ENCODE results near the gene PAX5. TPM values are rescaled to one million over a fixed set of nuclear protein-coding genes. Genes with fewer than 3 reads are reported as not detected.

The PAX5 gene
- polyA plus RNA-seq, 5 donors, result 0.12 to 0.31 (median 0.15) TPM

GRCh38 chr9:36815566-36816348 is 218.3 kb downstream of the PAX5 start:
- DNase-seq, result no peak

GRCh38 chr9:36815023-36815422 is 219.0 kb downstream of the PAX5 start:
- DNase-seq, result no peak

- DNase-seq, result no peak
Measured at GRCh38 chr9:36813154-36813553, 220.9 kb downstream of the PAX5 start.

GRCh38 chr9:36812556-36812955 is 221.5 kb downstream of the PAX5 start:
- DNase-seq, result no peak

DNA sequence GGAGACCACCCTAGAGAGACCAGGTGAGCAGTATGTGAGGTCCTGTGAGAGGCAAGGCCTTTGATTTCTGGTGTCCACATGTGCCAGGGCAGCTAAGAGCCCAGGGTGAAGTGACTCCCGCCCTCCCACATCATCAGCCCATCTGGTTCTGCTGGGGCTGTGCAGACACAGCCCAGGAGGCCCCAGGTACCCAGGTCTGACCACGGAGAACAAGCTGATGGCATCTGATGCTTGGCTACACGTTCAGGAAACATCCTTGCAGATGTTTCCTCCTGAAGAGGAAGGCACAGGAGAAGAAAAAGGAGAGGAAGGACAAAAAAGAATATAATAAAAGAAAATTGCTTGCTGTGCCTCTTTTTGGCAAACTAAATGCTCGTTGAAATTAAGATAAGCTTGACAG is 225.8 kb downstream of the PAX5 start:
- no peak for DNase-seq

DNA sequence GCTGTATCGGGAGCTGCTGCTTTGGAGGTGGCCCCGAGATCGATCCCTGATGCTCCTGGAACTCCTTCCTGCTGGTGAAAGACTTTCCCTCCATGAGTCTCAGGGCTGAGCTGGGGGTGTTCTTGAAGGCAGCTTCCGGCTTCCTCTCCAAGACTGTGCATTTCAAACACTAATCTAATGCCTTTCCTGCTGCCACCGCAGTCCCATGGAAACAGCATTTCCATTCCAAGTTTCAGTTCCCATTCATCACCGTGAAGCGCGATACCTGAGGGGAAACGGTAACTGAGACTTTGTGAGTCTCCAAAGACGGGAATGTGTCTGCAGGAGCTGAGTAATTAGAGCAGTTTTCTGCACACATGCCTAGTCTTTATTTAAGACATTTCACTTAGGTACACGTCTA is 230.1 kb downstream of the PAX5 start:
- no peak for DNase-seq

DNA sequence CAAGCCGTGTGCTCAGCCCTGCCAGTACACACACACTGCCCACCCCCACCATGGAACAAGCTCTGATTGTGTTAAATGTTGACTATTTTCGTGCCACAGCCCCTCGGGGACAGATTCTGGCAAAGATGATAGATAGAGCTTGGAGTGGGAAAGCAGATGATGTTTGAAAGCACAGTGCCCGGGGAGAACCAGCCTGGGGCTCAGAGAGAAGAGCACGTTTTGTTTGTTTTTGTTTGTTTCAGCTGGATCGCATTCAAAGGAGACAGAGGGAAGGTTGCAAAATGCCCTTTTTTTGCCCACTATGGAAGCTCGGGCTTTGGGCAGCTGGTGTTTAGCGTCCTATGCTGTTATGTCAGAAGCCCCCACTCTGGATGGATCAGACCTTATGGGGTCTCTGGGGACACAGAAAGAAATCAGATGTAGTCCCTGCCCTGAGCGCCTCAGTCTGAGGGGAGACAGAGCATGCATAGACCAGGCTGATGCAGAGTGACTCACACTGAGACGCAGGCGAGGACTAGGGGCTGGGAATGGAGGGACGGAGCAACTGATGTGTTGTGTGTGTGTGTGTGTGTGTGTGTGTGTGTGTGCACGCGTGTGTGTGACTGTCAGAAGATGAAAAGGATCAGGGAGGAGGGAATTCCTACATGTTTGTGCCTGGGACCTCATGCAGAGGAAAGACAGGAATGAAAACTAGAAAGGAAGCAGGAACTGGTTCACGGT is 231.7 kb downstream of the PAX5 start:
- DNase-seq, result no peak

DNA sequence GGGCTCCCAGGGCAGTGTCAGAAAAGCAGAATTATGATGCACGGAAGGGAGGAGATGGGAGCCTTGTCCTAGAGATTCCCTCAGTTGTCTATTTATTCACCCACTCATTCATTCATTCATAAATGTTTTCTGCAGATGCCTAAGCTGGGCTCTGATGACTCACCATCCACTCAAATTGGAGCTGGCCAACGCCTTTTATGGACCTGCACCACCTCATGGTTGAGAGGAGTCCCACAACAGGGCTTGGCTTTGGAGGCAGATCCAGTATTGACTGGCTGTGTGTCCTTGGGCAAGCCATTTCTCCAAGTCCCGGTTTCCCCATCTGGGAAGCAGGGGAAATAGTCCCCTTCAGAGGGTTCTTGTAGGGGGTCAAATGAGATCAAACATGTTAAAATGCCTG is 233.6 kb downstream of the PAX5 start:
- DNase-seq, result no peak

GRCh38 chr9:36798350-36799065 is 235.6 kb downstream of the PAX5 start:
- DNase-seq, result no peak

GRCh38 chr9:36797471-36798220 is 236.4 kb downstream of the PAX5 start:
- DNase-seq, result no peak

DNA sequence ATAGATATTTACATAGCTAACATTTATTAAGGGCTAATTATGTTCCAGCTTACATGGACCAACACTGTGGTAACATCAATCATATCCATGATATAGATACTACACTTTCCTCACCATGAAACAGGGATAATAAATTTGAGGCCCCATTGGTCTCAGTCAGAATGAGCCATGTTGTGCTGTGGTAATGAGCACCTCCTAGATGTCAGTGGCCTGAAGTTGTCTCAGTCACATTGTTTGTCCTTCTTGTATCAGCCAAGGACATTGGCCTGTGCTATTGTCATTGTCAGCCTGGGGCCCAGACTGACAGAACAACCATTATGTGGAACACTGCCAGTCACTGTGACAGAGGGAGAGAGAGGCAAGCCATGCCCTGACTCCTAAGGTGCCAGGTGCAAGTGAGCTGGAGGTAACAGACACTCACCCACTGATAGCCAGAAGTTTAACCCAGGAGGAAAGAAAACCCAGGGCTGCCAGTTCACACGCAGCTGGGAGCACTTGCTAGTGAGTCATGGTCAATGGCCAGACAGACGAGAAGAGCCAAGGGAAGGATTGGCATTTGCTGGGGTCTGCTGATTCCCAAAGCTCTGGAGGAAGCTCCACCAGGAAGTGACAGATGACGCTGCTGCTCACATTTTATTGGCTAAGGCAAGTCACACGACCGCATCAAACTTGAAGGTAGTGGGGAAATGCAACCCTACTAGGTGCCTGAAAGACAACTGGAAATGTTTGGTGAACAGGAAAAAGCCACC is 237.2 kb downstream of the PAX5 start:
- no peak for DNase-seq

- DNase-seq, result no peak
Measured at GRCh38 chr9:36794461-36794860, 239.6 kb downstream of the PAX5 start.

GRCh38 chr9:36793277-36793676 is 240.8 kb downstream of the PAX5 start:
- no peak for DNase-seq

GRCh38 chr9:36791222-36791950 is 242.7 kb downstream of the PAX5 start:
- DNase-seq, result no peak

DNA sequence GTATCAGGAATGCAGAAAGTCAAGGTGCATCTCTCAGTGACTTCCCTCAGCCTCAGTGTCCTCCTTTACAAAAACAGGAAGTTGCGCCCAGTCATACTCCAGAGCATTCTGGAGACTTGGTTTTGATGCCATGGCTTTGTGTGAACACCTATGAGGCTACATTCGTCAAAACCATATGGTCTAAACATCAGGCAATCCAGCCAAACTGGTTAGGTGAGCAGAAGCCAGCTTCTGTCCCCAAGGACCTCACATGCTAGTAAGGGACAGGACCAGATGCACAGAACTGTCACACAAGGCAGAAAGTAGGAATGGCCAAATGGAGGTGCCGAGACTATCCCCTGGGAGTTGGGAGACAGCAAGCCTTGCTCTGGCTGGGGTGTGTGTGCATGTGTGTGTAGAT is 244.2 kb downstream of the PAX5 start:
- no peak for DNase-seq

GRCh38 chr9:36788534-36788933 is 245.5 kb downstream of the PAX5 start:
- DNase-seq, result no peak

- DNase-seq, result no peak
Measured at GRCh38 chr9:36787709-36788108, 246.4 kb downstream of the PAX5 start.
